ENCODE results near the gene IL2RA. TPM values are rescaled to one million over a fixed set of nuclear protein-coding genes. Genes with fewer than 3 reads are reported as not detected.

Gene IL2RA
- total RNA-seq, 1 experiment from 2014 or later = not detected

DNA sequence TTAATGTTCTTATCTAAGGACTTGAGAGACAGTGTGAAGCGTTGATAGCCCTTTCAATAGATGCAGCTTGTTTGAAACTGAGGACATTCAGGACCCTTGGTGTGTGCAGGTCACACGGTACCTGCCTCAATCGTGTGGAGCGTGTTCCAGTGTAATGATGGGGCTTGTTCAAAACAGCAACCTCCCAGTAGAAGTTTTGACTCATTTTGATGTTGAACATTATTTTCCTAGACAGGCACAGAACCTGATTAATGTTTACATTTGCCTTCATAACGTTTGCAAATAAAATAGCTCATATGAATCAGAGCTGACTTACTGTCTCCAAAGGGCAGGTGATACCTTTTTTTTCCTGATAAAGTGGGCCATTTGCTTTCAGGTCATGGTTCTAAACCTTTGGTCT lies 48.0 kb upstream of the IL2RA start:
- Histone ChIP-seq H3K27ac (ENCODE audit: insufficient read length, low read depth, low read length) (no peak overlapping the region), H2AFZ (ENCODE audit: low read length) (no peak overlapping the region), H3K79me2 (ENCODE audit: insufficient read depth, low read length) (no peaks in the 10 kb centered on the region), H3K14ac (ENCODE audit: insufficient read depth, low read length) (no peak overlapping the region), H2BK120ac (ENCODE audit: low read depth, low read length, poor library complexity, severe bottlenecking) (no peak overlapping the region), H2BK12ac (ENCODE audit: insufficient read length, low read depth, low read length) (no peak overlapping the region), H3K79me1 (ENCODE audit: insufficient read depth, low read depth, low read length, poor library complexity, severe bottlenecking) (peaks cover 3% of the 10 kb centered on the region), H3K23ac (ENCODE audit: insufficient read length, low read depth, low read length) (no peak overlapping the region), H3K4me1 (ENCODE audit: insufficient read depth, low read length) (peaks cover 6% of the 10 kb centered on the region), H4K5ac (ENCODE audit: insufficient read length, low read depth, low read length) (no peak overlapping the region), H2BK5ac (ENCODE audit: insufficient read length, low read length) (no peak overlapping the region), H3K56ac (ENCODE audit: insufficient read length, low read depth, low read length) (no peak overlapping the region), H3K9ac (ENCODE audit: extremely low read depth, insufficient read length, low read length) (no peak overlapping the region), H3K18ac (ENCODE audit: insufficient read length, low read depth, low read length) (no peak overlapping the region), H2BK20ac (ENCODE audit: low read depth, low read length, poor library complexity, severe bottlenecking) (no peak overlapping the region), H4K20me1 (ENCODE audit: control insufficient read depth, insufficient read depth, insufficient read length) (no peaks in the 10 kb centered on the region), H3K27me3 (ENCODE audit: insufficient read depth, low read length) (no peaks in the 10 kb centered on the region), H3K4ac (ENCODE audit: low read depth, low read length) (no peak overlapping the region), H4K8ac (replicated peaks; ENCODE audit: insufficient read length, low read depth, low read length) (no peak overlapping the region), H3K9me3 (ENCODE audit: control insufficient read depth, low read depth, low read length) (no peaks in the 10 kb centered on the region), H4K91ac (ENCODE audit: insufficient read length, low read depth, low read length) (no peak overlapping the region), H3K4me2 (ENCODE audit: insufficient read depth, insufficient read length, low read length) (no peak overlapping the region), H3K23me2 (ENCODE audit: insufficient read length, low read depth, low read length, poor library complexity, severe bottlenecking) (no peaks in the 10 kb centered on the region), H2AK5ac (ENCODE audit: insufficient read length, low read length) (no peak overlapping the region), H2BK15ac (ENCODE audit: low read depth, low read length) (no peak overlapping the region), H3T11ph (ENCODE audit: low read length) (no peak overlapping the region)
- H3K4me1 Mint-ChIP-seq = peaks cover 25 to 29% of the 10 kb centered on the region in 2 experiments
- DNase-seq = no peak
- H3K36me3 Mint-ChIP-seq (ENCODE audit: insufficient read depth in 1 of 3, low read depth in 3 of 3) = peaks cover 60 to 84% (median 76%) of the 10 kb centered on the region in 3 experiments
- H3K4me3 Mint-ChIP-seq = no peak overlapping the region
- H3K9me3 Mint-ChIP-seq = no peaks in the 10 kb centered on the region
- no peaks in the 10 kb centered on the region for H3K27me3 Mint-ChIP-seq (ENCODE audit: low read depth)
- no peak overlapping the region for H3K27ac Mint-ChIP-seq
- WGBS (ENCODE audit: extremely low coverage, insufficient read length, low lambda C conversion rate) = no CpG with 5 or more reads among the region's 5 CpGs
- TF ChIP-seq, protein P1, sequence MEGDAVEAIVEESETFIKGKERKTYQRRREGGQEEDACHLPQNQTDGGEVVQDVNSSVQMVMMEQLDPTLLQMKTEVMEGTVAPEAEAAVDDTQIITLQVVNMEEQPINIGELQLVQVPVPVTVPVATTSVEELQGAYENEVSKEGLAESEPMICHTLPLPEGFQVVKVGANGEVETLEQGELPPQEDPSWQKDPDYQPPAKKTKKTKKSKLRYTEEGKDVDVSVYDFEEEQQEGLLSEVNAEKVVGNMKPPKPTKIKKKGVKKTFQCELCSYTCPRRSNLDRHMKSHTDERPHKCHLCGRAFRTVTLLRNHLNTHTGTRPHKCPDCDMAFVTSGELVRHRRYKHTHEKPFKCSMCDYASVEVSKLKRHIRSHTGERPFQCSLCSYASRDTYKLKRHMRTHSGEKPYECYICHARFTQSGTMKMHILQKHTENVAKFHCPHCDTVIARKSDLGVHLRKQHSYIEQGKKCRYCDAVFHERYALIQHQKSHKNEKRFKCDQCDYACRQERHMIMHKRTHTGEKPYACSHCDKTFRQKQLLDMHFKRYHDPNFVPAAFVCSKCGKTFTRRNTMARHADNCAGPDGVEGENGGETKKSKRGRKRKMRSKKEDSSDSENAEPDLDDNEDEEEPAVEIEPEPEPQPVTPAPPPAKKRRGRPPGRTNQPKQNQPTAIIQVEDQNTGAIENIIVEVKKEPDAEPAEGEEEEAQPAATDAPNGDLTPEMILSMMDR (conservative IDR thresholded peaks at IDR 0.05) = no peak

Data from H9 (cell line).